ENCODE data around the gene FOXA2. TPM values are rescaled to one million over a fixed set of nuclear protein-coding genes. Genes with fewer than 3 reads are reported as not detected.

Gene FOXA2
- total RNA-seq, 2 donors from 2014 or later, result 42.5 to 63.3 TPM

- H3K4me1 ChIP-seq, result peaks cover 55% of the 10 kb centered on the region
- no peaks in the 10 kb centered on the region for H3K36me3 ChIP-seq (replicated peaks in 1 of 2; ENCODE audit: insufficient read depth in 1 of 2, low read depth in 2 of 2)
- ATAC-seq, result peak; percentile 29
- H3K9me3 ChIP-seq, result no peaks in the 10 kb centered on the region
- peak overlapping the region; percentile 6 to 57 for H3K4me3 ChIP-seq
- peak; percentile 65 to 77 (median 70) for DNase-seq
- WGBS, 2 donors, result 1 to 3% methylated on average over 55 to 56 of the region's 56 CpGs
- H3K27ac ChIP-seq, result peak overlapping the region; percentile 94 to 99 (median 98)
- no peaks in the 10 kb centered on the region for H3K27me3 ChIP-seq
- peak; percentile 36 to 67 (median 42) for TF ChIP-seq POLR2A (IDR thresholded peaks at IDR 0.05)
- TF ChIP-seq CTCF (IDR thresholded peaks at IDR 0.05), result no peak
- intact Hi-C loops (cut with DNase I), result no loop called here
Observed at GRCh38 chr20:22578221-22579118, 5.9 kb downstream of the FOXA2 start.

- DNase-seq, result peak; percentile 75 to 81 (median 78)
- H3K36me3 ChIP-seq (replicated peaks in 1 of 2; ENCODE audit: insufficient read depth in 1 of 2, low read depth in 2 of 2), result no peaks in the 10 kb centered on the region
- peaks cover 63% of the 10 kb centered on the region for H3K4me1 ChIP-seq
- 1 to 2% methylated on average over 18 to 44 of the region's 44 CpGs for WGBS, 2 donors
- ATAC-seq, result peak; percentile 40
- H3K4me3 ChIP-seq, result peak overlapping the region; percentile 6 to 57
- no peaks in the 10 kb centered on the region for H3K9me3 ChIP-seq
- H3K27ac ChIP-seq, result peak overlapping the region; percentile 94 to 99 (median 98)
- TF ChIP-seq POLR2A (IDR thresholded peaks at IDR 0.05) (peak; percentile 49 to 87 (median 86)), CTCF (IDR thresholded peaks at IDR 0.05) (no peak)
- intact Hi-C loops (cut with DNase I), result no loop called here
- H3K27me3 ChIP-seq, result no peaks in the 10 kb centered on the region
Observed at GRCh38 chr20:22577515-22578220, 6.7 kb downstream of the FOXA2 start.

GRCh38 chr20:22576733-22577514 is 7.4 kb downstream of the FOXA2 start:
- H3K27me3 ChIP-seq, result no peaks in the 10 kb centered on the region

More at GRCh38 chr20:22576733-22577514, 7.4 kb downstream of the FOXA2 start:
- no peak for ATAC-seq
- peak in 3 of 4 donors; percentile 20 to 45 (median 39) for DNase-seq
- WGBS, 2 donors, result 6 to 7% methylated on average over 43 to 48 of the region's 48 CpGs
- H3K4me3 ChIP-seq, result peak overlapping the region; percentile 6 to 57
- TF ChIP-seq CTCF (IDR thresholded peaks at IDR 0.05) (no peak), POLR2A (IDR thresholded peaks at IDR 0.05) (no peak)
- H3K9me3 ChIP-seq, result no peaks in the 10 kb centered on the region
- peak overlapping the region; percentile 94 to 99 (median 98) for H3K27ac ChIP-seq
- intact Hi-C loops (cut with DNase I), result no loop called here
- H3K4me1 ChIP-seq, result peaks cover 70% of the 10 kb centered on the region
- H3K36me3 ChIP-seq (replicated peaks in 1 of 2; ENCODE audit: insufficient read depth in 1 of 2, low read depth in 2 of 2), result no peaks in the 10 kb centered on the region
